Hematopoietic multipotent progenitor cell treated with erythropoietin and hydrocortisone succinate and interleukin-3 and kit ligand, for 4 days (in vitro differentiated cells): ENCODE data around the gene TRMT11.
"Not testable (repeated sequence)": the region's sequence is repeated elsewhere in the genome, so short reads cannot be mapped to it uniquely, and the experiment has no call there.

Source experiments
- DNase-seq: peaks from one replicate; pipeline ENCODE4 v3.0.0-alpha.2; 2015

Gene TRMT11

DNA sequence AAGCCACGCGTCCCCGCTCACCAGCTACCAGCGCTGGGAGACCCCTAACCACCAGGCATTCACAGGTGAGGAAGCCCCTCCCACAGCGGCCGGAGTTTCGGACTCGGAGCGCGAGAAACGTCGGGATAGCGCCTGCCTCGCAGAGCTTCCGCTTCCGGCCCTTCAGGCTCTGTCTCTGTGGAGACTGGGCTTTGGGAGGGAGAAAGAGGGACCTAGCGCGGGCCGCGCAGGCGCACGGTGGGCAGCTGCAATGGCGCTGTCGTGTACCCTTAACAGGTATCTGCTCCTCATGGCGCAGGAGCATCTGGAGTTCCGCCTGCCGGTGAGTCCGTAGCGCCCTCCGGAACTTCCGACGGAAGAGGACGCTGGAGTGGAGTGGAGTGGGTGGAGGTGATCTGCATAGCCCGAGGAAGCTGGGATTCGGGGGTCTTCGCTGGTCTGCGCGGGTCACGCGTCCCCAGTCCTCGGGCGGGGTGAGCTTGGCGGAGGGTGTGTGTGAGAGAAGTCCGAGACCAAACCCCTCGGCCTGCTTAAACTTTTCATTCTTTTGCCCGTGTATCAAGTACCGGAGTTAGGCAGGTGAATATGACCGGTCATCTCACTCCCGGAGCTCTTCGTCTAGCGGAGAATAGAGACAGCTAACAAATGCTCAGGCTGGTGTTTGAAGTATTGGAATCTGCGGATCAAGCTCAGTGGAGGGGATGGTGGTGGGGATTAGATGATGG is at the start of gene TRMT11:
TSS of gene TRMT11 (plus strand) at position 240 of the 725 bp plus-strand sequence. CDS start at position 251, 11 bp downstream.
- peak; percentile 96 for DNase-seq

DNA sequence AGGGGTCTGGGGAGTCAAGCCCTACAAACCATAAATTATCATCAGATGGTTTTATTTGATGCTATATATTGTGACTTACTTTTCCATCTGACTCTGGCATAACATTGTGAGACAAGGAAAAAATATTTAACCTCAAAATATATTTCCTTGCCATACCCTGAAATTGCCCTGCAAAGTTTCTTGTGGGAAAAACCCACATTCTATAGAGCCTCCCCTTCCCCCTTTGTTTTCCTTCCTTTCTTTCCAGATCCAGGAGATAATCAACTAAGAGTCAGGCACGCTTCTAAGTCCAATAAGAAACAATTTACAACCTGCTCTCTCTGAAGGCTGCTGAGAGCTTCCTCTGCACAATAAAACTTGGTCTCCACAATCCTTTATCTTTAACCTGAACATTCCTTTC is 47.3 kb upstream of the TRMT11 start:
- no peak for DNase-seq

DNA sequence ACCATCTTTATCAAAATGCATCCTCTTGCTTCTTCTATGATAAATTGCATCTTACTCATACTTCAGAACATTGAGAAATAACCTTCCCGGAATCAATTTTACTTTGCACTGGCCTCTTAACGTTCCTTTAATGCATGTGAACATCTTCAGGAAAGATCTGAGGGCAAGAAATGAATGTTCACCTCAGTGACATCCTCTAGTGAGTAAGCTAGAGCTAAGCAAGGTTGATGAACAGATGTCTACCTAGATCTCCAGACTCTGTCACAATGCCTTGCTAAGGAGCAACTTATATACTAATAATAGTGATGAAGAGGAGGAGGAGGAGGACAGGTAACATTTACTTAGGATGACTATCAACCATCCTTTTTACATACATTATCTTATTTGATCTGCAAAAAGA is 46.5 kb upstream of the TRMT11 start:
- no peak for DNase-seq

DNA sequence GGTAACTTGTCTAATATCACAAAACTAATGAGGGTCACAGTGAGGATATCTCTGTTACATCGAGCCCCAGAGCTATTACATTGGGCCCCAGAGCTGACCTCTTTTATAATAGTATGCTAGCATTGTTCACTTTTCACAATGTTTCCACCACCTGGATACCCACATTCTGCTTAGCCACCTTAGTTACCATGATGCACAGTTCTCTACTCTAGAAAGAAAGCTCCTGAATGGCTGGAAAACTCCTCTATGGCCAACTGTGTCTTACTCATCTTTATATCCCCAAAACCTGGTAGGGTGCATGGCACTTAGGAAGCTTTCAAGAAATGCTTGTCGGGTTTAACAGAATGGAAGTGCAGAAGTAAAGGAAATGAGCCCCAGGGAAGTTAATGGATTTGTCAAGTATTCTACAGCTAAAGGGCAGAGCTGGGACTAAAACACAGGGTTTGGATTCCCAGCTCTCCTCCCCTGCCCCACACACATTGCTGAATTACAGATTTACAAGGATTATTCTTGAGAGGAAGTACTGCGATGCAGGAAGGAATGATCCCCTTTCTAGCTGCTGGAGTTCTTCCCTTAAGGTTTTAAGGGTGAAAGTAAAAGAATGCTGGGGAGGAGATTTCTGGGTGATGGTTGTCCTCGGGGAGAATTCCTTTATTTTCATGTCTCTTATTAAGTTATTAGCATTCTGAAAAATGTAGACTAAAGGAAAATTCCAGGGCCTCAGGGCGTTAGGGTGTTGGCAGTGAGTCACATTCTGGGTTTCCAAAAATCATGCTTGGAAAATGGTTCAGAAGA is 45.9 kb upstream of the TRMT11 start:
- DNase-seq, result no peak

DNA sequence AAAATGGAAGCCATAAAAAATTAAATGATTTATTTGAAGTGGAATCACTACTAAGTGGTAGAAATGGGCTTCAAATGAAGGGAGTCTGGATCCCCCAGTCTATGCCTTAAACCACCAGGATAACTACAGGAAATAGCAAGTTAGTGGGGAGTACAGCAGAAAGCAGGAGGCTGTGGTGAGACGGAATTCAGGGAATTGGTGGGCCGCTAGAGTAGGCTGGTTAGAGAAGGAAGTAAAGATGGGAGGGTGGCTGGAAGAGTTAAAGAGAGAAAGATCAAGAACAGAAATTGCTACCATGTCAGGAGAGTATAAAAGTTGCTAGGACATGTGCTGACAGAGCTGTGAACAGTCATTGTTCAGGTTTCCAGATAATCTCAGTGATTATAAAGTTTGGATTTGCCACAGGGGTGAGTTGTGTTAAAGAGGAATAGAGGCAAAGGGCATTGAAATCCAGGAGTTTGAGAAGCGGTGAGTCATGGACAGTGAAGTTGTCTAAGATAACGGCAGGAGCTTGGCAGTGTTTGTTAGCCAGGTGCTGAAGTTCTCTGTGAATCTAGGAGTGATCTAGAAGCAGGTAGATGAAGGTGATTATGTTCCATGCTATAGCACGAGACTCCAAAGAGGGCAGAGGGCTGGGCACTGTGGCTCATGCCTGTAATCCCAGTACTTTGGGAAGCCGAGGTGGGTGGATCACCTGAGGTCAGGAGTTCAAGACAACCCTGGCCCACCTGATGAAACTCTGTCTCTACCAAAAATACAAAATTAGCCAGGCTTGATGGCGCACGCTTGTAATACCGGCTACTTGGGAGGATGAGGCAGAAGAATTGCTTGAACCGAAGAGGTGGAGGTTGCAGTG is 43.4 kb upstream of the TRMT11 start:
- DNase-seq, result no peak

DNA sequence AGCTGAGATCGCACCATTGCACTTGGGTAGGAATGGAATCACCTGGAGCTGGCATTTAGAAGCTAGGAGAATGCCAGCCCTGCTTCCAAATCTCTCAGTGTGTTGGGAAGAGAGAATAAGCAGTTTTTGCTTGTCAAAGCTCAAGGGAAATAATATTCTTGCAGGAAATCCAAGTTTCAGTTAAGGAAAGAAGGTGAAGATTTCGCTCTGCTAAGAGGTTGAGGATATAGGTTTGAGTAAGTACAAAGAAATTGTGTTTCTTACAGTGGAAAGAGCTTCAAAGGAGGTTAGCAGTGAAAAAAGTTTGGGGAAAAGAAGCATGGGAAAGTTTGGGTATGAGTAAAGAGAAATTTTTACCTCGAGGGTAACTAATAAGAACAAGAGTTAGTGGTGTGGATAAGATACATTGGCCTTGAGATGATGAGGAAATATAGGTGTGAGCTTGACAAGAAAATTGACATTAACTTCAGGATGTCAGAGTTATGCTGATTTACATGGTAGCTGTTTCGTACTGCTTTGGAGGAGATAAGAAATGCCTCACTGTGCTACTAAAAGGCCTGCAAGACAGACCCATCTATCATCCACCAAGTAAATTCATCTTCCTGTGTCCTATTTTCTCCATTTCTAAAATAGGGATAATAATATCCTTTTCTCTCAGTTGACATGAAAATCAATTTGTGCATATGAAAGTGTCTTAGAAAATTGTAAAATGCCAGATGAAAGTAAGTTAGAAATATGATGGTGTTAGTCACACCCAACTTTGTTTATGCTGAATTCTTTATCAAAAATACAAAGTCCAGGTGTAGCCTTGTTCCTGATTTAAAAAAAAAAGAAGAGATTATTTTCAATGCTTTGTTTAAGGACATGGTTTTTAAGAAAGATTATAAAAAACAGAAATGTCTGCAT is 42.6 kb upstream of the TRMT11 start:
- peak; percentile 28 for DNase-seq

DNA sequence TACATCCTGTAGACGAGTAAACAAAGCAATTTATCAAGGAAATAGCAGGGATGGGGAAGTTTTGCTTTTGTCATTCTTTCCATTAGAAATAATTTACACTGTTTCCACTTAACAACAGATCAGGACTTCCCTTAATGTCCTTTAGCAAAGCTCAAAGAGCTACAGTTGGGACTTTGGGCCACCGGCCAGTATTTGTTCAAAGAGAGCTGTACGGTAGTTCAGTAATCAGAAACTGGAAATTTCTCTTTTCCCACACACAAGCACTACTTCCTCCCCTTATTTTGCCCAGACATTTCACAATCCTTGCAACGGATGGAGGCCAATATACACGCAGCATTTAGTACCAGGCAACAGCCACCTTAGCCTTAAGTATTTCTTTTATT is 41.9 kb upstream of the TRMT11 start:
- peak; percentile 59 for DNase-seq

DNA sequence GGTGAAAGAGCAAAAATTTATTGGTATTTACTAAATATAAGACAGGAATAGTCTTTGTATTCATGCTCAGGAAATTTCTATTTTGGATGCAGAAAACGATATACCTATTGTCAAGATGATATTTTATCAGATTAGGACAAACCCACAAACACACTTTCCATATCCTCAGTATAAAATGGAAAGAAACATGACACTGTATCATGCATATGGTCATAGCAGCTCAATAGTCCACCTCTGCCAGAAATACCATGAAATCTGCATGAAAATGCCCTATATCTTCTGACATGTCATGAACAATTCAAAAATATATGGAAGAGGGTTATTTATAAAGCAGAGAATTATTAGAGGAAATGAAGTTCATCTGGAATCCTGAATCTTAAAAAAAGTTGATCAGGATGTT is 41.4 kb upstream of the TRMT11 start:
- DNase-seq, result no peak

GRCh38 chr6:125945378-125946141 is 40.8 kb upstream of the TRMT11 start:
- DNase-seq, result peak; percentile 58

- DNase-seq, result no peak
Observed at GRCh38 chr6:125947615-125948014, 38.7 kb upstream of the TRMT11 start.

- DNase-seq, result no peak
Observed at GRCh38 chr6:125948455-125948854, 37.9 kb upstream of the TRMT11 start.

- no peak for DNase-seq
Observed at GRCh38 chr6:125949069-125949468, 37.3 kb upstream of the TRMT11 start.

DNA sequence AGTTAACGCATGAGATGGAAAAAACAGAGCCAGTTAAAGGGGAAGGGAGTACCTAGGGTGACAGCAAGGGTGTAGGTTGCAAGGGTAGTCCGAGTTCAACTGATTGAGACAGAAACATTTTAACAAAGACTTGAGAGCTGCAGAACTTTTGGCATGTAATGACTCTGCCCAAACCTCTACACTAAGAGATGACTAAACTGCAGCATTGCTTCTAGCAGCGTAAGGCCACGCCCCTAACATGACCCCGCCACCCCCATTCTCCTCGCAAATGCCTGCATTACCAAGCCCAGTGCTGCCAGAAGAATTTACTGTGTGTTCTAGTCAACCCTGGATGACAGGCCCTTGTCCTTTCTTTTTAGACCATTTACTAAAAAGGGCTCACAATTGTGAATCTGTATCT is 36.0 kb upstream of the TRMT11 start:
- peak; percentile 25 for DNase-seq

- DNase-seq, result not testable (repeated sequence)
Observed at GRCh38 chr6:125950716-125951115, 35.6 kb upstream of the TRMT11 start.

DNA sequence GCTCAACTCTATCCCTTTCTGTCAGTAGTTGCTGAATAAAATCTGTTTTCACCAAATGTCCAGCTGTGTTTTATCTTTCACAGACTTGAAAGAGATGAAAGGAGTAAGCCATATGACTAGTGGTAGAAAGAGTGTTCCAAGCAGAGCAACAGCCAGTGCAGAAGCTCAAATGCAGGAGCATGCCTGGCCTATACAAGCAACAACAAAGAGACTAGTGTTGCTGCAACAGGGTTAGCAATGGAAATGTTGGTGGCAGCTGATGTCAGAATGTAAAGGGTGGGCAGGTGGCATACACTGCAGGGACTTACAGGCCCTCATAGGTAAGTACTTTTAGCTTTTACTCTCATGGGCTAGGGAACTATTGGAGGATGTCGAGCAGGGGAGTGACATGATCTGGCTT is 35.0 kb upstream of the TRMT11 start:
- no peak for DNase-seq

DNA sequence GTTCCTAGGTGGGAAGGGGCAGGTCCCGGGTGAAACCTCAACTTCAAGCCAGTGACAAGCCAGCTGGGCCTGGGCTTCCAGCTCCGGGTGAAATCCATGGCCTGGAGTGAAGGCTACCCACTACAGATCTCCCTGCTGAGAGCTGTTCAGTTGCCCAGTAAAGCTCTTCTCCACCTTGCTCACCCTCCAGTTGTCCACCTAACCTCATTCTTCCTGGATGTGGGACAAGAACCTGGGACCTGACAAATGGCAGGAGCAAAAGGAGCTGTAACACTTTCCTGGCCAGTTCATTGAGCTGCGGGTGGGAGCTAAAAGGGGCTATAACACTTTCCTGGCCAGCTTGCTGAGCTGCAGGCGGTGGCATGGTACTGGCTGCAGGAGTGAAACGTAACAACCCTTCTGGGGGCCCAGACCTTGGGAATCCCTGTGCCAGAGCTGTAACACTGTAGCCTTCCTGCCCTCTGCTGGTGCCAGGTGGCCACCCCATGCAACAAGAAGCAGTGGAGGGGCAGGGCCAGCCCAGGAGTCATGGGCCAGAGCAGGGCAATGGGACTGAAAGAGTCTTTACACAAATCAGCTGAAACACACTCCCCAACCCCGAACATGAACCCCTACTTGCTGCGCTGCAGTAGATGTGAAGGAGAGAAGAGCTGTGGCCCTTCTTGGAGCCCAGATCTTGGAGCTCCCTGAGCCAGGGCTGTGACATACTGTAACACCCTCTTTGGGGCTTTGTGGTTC is 33.4 kb upstream of the TRMT11 start:
- DNase-seq, result peak; percentile 83

GRCh38 chr6:125953502-125953875 is 32.9 kb upstream of the TRMT11 start:
- DNase-seq, result peak; percentile 25

GRCh38 chr6:125954735-125955339 is 31.5 kb upstream of the TRMT11 start:
- peak; percentile 64 for DNase-seq

DNA sequence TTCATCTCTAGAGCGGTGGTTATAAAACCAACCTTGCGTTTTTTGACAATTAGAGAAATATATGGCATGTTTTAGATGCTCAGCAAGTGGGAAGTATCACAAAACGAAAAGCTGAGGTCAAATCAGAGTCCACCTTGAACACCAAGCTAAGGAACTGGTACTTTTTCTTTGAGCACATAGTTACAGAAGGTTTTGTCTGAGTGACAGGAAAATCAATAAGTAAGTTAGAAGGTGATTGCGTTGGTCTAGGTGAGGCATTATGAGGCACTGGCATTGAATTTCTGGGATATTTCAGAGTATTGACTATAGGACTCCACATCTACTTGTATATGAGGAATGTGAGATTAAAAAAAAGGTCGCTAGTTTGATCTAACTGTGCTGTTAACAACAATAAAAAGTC is 30.4 kb upstream of the TRMT11 start:
- DNase-seq, result no peak
